ENCODE results near the gene ANTKMT.

- TF ChIP-seq, protein P1, sequence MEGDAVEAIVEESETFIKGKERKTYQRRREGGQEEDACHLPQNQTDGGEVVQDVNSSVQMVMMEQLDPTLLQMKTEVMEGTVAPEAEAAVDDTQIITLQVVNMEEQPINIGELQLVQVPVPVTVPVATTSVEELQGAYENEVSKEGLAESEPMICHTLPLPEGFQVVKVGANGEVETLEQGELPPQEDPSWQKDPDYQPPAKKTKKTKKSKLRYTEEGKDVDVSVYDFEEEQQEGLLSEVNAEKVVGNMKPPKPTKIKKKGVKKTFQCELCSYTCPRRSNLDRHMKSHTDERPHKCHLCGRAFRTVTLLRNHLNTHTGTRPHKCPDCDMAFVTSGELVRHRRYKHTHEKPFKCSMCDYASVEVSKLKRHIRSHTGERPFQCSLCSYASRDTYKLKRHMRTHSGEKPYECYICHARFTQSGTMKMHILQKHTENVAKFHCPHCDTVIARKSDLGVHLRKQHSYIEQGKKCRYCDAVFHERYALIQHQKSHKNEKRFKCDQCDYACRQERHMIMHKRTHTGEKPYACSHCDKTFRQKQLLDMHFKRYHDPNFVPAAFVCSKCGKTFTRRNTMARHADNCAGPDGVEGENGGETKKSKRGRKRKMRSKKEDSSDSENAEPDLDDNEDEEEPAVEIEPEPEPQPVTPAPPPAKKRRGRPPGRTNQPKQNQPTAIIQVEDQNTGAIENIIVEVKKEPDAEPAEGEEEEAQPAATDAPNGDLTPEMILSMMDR (IDR thresholded peaks at IDR 0.05): no peak
- TF ChIP-seq POLR2A (IDR thresholded peaks at IDR 0.05) (no peak), EP300 (IDR thresholded peaks at IDR 0.05) (no peak)
Measured at GRCh38 chr16:674968-675883, 45.7 kb upstream of the ANTKMT start, which contains the start of gene RHBDL1.
